Loucy (cell line): ENCODE results near the gene POPDC3.

Source experiments
- CTCF ChIP-seq: fragments of 200-600 bp; sonication (generic); conservative IDR thresholded peaks from 2 replicates; pipeline ENCODE4 v1.5.1; 2014; ENCODE audit warnings: mild to moderate bottlenecking, antibody characterized with exemption, low read length
- EZH2phosphoT487 ChIP-seq: fragments of 200-600 bp; IDR thresholded peaks from 2 replicates; pipeline ENCODE4 v1.6.1; 2018; ENCODE audit warnings: antibody characterized with exemption, mild to moderate bottlenecking, moderate library complexity, borderline replicate concordance

GRCh38 chr6:105181981-105182515 is 2.2 kb upstream of the POPDC3 start:
- TF ChIP-seq CTCF: no peak
- no peak for TF ChIP-seq EZH2phosphoT487
